Neuronal stem cell (in vitro differentiated cells): ENCODE measurements around the gene CRCP.

ENCODE experiments used
- DNase-seq: peaks from one replicate; pipeline ENCODE4 v3.0.0-alpha.2; 2013; ENCODE audit warnings: low spot score
- H2AFZ ChIP-seq: one replicate; pipeline ENCODE4 v1.6.1; 2013; ENCODE audit warnings: mild to moderate bottlenecking, low read length, inconsistent platforms
- H2AK5ac ChIP-seq: 2 replicates; pipeline ENCODE4 v1.6.1; 2013; ENCODE audit warnings: low read depth, mild to moderate bottlenecking, inconsistent platforms, low read length, moderate library complexity, mixed read lengths
- H2BK120ac ChIP-seq: 2 replicates; pipeline ENCODE4 v1.6.1; 2013; ENCODE audit warnings: low read depth, mild to moderate bottlenecking, inconsistent platforms, low read length, moderate library complexity, mixed read lengths
- H2BK12ac ChIP-seq: one replicate; pipeline ENCODE4 v1.6.1; 2013; ENCODE audit warnings: low read length, inconsistent platforms
- H2BK15ac ChIP-seq: 2 replicates; pipeline ENCODE4 v1.6.1; 2013; ENCODE audit warnings: mild to moderate bottlenecking, low read length, inconsistent platforms, mixed read lengths
- H2BK5ac ChIP-seq: one replicate; pipeline ENCODE4 v1.6.1; 2013; ENCODE audit warnings: inconsistent platforms, mild to moderate bottlenecking, low read length, moderate library complexity
- H3K14ac ChIP-seq: one replicate; pipeline ENCODE4 v1.6.1; 2013; ENCODE audit warnings: low read length, inconsistent platforms
- H3K18ac ChIP-seq: 2 replicates; pipeline ENCODE4 v1.6.1; 2013; ENCODE audit warnings: low read length, inconsistent platforms
- H3K23ac ChIP-seq: 2 replicates; pipeline ENCODE4 v1.6.1; 2013; ENCODE audit warnings: low read depth, mild to moderate bottlenecking, mixed read lengths, low read length, inconsistent platforms; ENCODE audit not compliant: poor library complexity
- H3K27ac ChIP-seq: replicated peaks from 3 replicates; pipeline ENCODE4 v1.5.1; 2013; ENCODE audit warnings: low read length, inconsistent platforms
- H3K27me3 ChIP-seq, 3 experiments: 2 replicates each; pipeline ENCODE4 v1.6.1; 2013; ENCODE audit warnings: low read length in 3 of 3, mild to moderate bottlenecking in 2 of 3, inconsistent platforms in 1 of 3, low read depth in 1 of 3, mixed read lengths in 1 of 3, moderate library complexity in 1 of 3; ENCODE audit not compliant: control insufficient read depth in 3 of 3, insufficient read depth in 3 of 3
- H3K36me3 ChIP-seq, 2 donors: replicated peaks in 1 of 2; 2 replicates each; pipeline ENCODE4 v1.6.1; 2013; ENCODE audit warnings: low read length in 2 of 2; ENCODE audit not compliant: control insufficient read depth in 2 of 2, insufficient read depth in 2 of 2
- H3K4ac ChIP-seq: 2 replicates; pipeline ENCODE4 v1.6.1; 2013; ENCODE audit warnings: inconsistent platforms, mild to moderate bottlenecking, low read length, moderate library complexity
- H3K4me1 ChIP-seq, 2 donors: 1 replicate in 1 of 2; 2 replicates in 1 of 2; pipeline ENCODE4 v1.6.1; 2013; ENCODE audit warnings: low read length in 2 of 2, low read depth in 1 of 2; ENCODE audit not compliant: control insufficient read depth in 2 of 2, insufficient read depth in 1 of 2
- H3K4me2 ChIP-seq: one replicate; pipeline ENCODE4 v1.6.1; 2013; ENCODE audit warnings: mild to moderate bottlenecking, low read length, inconsistent platforms; ENCODE audit not compliant: insufficient read depth, poor library complexity, severe bottlenecking
- H3K4me3 ChIP-seq, 2 donors: 2 replicates each; pipeline ENCODE4 v1.5.1; 2013; ENCODE audit warnings: low read length in 2 of 2, mild to moderate bottlenecking in 2 of 2, inconsistent platforms in 1 of 2, moderate library complexity in 1 of 2
- H3K79me1 ChIP-seq: one replicate; pipeline ENCODE4 v1.6.1; 2013; ENCODE audit warnings: low read depth, mild to moderate bottlenecking, inconsistent platforms, low read length, moderate library complexity
- H3K9ac ChIP-seq: one replicate; pipeline ENCODE4 v1.6.1; 2013; ENCODE audit warnings: mild to moderate bottlenecking, low read depth, low read length, inconsistent platforms; ENCODE audit not compliant: poor library complexity
- H3K9me3 ChIP-seq, 2 donors: replicated peaks in 1 of 2; 2 replicates each; pipeline versions ENCODE3 to v1.6.1; 2013; ENCODE audit warnings: low read length in 2 of 2, mild to moderate bottlenecking in 2 of 2, inconsistent platforms in 1 of 2, low read depth in 1 of 2, mixed read lengths in 1 of 2, moderate library complexity in 1 of 2; ENCODE audit not compliant: control insufficient read depth in 2 of 2, insufficient read depth in 1 of 2
- H4K8ac ChIP-seq: one replicate; pipeline ENCODE4 v1.6.1; 2013; ENCODE audit warnings: low read depth, mild to moderate bottlenecking, inconsistent platforms, low read length, moderate library complexity
- H4K91ac ChIP-seq: one replicate; pipeline ENCODE4 v1.6.1; 2013; ENCODE audit warnings: low read length, low read depth, mild to moderate bottlenecking, inconsistent platforms; ENCODE audit not compliant: poor library complexity
- WGBS, 2 donors: extraction: QIAGEN DNeasy Blood & Tissue Kit; methylation state at CpG; one replicate each; pipeline ENCODE4 v1.1.7; 2013; ENCODE audit warnings: missing lambda C conversion rate in 2 of 2, mixed read lengths in 1 of 2; ENCODE audit not compliant: insufficient read length in 2 of 2, insufficient replicate concordance in 1 of 2; ENCODE audit errors: extremely low coverage in 2 of 2; 5-methylcytosine and 5-hydroxymethylcytosine counted together

The CRCP gene

DNA sequence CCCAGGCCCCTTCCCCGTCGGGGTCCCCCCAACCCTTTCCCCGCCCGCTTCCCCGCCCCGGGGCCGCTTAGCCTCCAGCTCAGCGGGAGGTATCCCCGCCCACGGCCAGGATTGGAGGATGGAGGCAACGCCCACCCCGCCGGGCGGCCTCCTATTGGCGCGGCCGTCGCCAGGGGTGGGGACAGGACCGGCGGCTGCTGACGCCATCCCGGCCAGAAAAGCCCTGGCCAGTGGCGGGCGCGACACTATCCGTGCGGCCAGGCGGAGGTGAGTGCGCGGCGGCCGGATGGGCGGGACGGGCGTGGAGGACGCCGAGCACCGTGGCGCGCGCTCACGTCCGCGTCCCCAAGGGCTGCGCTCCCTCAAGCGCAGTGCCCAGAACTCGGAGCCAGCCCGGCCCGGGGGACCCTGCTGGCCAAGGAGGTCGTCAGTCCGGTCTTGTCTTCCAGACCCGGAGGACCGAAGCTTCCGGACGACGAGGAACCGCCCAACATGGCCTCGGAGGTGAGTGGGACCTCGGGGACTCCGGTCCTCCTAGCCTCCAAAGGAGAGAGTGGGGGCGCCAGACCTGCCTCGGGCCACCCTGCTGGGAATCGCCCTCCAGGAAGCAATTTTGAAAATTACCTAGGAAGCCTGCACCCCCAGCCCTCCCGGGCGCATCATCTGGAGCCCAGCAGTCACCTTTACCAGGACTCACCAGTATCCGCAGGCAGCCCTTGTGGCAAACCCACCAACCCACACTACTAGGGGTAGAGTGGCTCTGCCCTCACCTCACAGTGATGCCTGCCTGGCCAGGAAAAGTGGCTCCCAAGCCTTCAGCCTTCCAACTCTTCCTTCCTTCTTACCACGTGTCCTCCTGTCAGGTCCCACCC, 38.8 kb upstream of the CRCP start, which contains the start of gene ASL:
Gene ASL, plus strand, starts transcription at position 230 of the 872 bp plus-strand sequence. Its CDS starts 263 bp downstream, at position 493.
- peak within 1 kb of the TSS; percentile 100 for H2AFZ ChIP-seq
- peak within 1 kb of the TSS; percentile 2 for H3K4ac ChIP-seq
- H3K27me3 ChIP-seq = peaks cover 0 to 3% (median 0%) of the 10 kb centered on the region in 3 experiments
- WGBS, 2 donors = no CpG with 5 or more reads among the region's 67 CpGs
- H3K79me1 ChIP-seq = peaks cover 3% of the 10 kb centered on the region
- H3K4me2 ChIP-seq = peak within 1 kb of the TSS; percentile 69
- H2AK5ac ChIP-seq = peak within 1 kb of the TSS; percentile 1
- H4K8ac ChIP-seq = no peak within 1 kb of the TSS
- H2BK120ac ChIP-seq = no peak within 1 kb of the TSS
- peaks cover under 1 to 3% of the 10 kb centered on the region in 2 donors for H3K36me3 ChIP-seq
- H2BK5ac ChIP-seq = peak within 1 kb of the TSS; percentile 39
- no peak within 1 kb of the TSS for H4K91ac ChIP-seq
- no peak within 1 kb of the TSS for H3K14ac ChIP-seq
- DNase-seq = peak; percentile 96
- peak within 1 kb of the TSS; percentile 92 to 99 for H3K4me3 ChIP-seq
- no peak within 1 kb of the TSS for H2BK12ac ChIP-seq
- peaks cover 6% of the 10 kb centered on the region in 2 donors for H3K4me1 ChIP-seq
- H2BK15ac ChIP-seq = peak within 1 kb of the TSS; percentile 75
- H3K9ac ChIP-seq = peak within 1 kb of the TSS; percentile 97
- H3K9me3 ChIP-seq = no peaks in the 10 kb centered on the region
- H3K27ac ChIP-seq = no peak within 1 kb of the TSS
- peak within 1 kb of the TSS; percentile 99 for H3K23ac ChIP-seq
- H3K18ac ChIP-seq = peak within 1 kb of the TSS; percentile 96

DNA sequence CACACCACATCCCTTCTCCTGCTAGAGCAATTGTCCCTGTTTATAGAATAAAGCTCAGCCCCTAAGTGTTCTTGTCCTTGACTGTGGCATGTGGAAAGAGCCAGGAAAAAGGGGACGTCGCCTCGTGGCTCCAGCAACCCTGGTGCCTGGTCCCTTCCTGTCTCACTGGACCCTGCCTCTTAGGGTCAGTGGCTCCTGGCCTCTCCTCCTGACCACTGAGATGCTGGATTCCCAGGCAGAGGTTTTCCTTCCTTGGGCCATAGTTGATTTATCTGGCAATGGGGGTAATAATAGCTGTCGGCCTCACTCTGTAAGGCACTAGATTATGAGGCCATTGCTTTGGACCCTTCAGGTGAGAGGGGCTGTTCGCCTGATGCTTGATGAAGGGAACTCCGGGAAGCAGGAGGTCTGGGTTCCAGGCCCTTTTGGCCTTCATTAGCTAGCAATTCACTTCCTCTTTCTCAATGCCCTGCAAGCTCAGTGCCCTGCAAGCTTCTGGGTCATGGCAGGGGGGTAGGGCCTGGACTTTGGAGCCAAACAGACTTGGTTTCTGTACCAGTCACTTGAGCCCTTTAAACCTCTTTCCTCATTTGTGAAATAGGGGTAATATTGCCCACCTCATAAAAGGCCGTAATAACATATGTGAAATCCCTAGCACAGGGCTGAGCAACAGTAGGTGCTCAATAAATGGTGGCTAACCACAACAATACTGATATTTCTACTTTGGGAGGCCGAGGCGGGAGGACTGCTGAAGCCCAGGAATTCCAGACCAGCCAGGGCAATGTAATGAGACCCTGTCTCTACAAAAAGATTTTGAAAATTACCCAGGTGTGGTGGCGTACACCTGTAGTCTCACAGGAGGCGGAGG, 38.0 kb upstream of the CRCP start:
- no peaks in the 10 kb centered on the region for H3K27me3 ChIP-seq
- H2BK5ac ChIP-seq = no peak overlapping the region
- H4K91ac ChIP-seq = no peak overlapping the region
- peak overlapping the region; percentile 92 to 99 for H3K4me3 ChIP-seq
- H3K4me2 ChIP-seq = peak overlapping the region; percentile 69
- no peaks in the 10 kb centered on the region for H3K9me3 ChIP-seq
- peak overlapping the region; percentile 2 for H3K4ac ChIP-seq
- H3K9ac ChIP-seq = peak overlapping the region; percentile 65
- peak overlapping the region; percentile 100 for H2AFZ ChIP-seq
- H3K4me1 ChIP-seq = peaks cover 6% of the 10 kb centered on the region in 2 donors
- H2BK15ac ChIP-seq = no peak overlapping the region
- no peak overlapping the region for H2BK120ac ChIP-seq
- WGBS, 2 donors = no CpG with 5 or more reads among the region's 11 CpGs
- H3K18ac ChIP-seq = no peak overlapping the region
- H3K27ac ChIP-seq = no peak overlapping the region
- H3K36me3 ChIP-seq = peaks cover 2 to 4% of the 10 kb centered on the region in 2 donors
- H3K23ac ChIP-seq = no peak overlapping the region
- no peak for DNase-seq
- H3K79me1 ChIP-seq = peaks cover 4% of the 10 kb centered on the region
- H2AK5ac ChIP-seq = peak overlapping the region; percentile 1
- no peak overlapping the region for H2BK12ac ChIP-seq
- no peak overlapping the region for H4K8ac ChIP-seq
- H3K14ac ChIP-seq = no peak overlapping the region

DNA sequence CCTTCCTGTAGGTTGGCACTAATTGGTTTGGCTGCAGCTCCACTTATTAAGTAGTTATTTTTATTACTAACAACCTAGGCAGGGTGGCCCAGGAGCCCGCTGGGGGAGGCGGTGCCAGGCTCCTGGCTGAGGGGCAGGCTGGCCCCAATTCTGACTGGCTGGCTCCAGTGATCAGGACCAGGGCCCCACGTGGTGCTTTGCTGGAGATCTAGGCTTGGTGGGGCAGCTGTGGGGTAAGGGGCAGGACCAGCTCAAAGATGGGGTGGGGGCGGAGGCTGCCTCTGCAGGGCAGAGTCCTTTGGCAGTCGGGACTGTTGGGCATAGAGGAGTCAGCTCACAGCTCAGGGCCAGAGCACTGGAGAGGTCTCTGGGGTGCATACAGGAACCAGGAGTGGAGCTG, 36.6 kb upstream of the CRCP start:
- Histone ChIP-seq H3K9ac (no peak overlapping the region), H3K27ac (no peak overlapping the region)
- no CpG with 5 or more reads among the region's 5 CpGs for WGBS, 2 donors

More for the DNA sequence above, 36.6 kb upstream of the CRCP start:
- Histone ChIP-seq H3K18ac (no peak overlapping the region), H4K8ac (no peak overlapping the region), H2BK12ac (no peak overlapping the region), H2AFZ (no peak overlapping the region), H4K91ac (no peak overlapping the region), H3K4me1 (peaks cover 6% of the 10 kb centered on the region in 2 donors), H2BK120ac (no peak overlapping the region), H3K36me3 (peaks cover 8 to 13% of the 10 kb centered on the region in 2 donors), H3K79me1 (peaks cover 6% of the 10 kb centered on the region), H3K9me3 (no peaks in the 10 kb centered on the region), H3K14ac (no peak overlapping the region), H3K4me2 (no peak overlapping the region), H3K27me3 (no peaks in the 10 kb centered on the region), H2BK5ac (peak overlapping the region; percentile 53), H3K23ac (no peak overlapping the region), H2BK15ac (no peak overlapping the region), H3K4me3 (no peak overlapping the region), H3K4ac (no peak overlapping the region), H2AK5ac (peak overlapping the region; percentile 43)
- no peak for DNase-seq
